ENCODE results near the gene C13orf46.

Gene C13orf46

GRCh38 chr13:113969973-113970611, 3.8 kb downstream of the C13orf46 start:
- DNase-seq, result no peak

DNA sequence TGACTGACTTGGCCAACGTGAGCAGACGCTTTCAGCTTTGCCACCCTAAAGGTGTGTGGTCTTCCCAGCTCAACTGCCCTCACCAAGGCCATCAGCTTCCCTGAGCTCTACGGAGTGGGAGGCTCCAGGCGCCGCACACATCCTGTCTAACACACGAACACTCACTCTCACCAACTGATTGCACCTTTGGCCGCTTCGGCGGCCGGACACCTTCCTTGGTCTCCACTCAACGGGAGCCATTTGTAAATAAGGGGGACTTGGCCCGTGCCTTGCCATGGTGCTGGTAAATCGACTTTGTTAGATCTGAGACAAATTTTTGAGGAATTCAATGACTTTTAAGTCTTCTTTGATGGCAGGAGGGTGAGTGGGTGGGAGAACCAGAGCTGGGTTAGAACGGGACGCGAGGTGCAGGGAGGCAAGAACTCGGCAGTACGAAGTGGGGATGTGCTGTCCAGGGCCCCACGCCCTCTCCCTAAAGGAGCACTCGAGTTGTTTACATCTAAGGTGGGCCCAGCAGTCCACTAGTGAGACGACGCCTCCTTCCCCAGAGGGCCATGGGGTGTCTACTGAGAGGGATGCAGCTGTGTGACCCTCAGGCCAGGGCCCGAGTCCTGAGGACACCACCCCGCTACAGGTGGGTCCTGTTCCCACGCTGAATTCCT, 4.4 kb downstream of the C13orf46 start:
- DNase-seq, result no peak

- DNase-seq, result no peak
Measured at GRCh38 chr13:113968463-113969310, 5.2 kb downstream of the C13orf46 start.

GRCh38 chr13:113967729-113968462, 6.0 kb downstream of the C13orf46 start:
- no peak for DNase-seq

DNA sequence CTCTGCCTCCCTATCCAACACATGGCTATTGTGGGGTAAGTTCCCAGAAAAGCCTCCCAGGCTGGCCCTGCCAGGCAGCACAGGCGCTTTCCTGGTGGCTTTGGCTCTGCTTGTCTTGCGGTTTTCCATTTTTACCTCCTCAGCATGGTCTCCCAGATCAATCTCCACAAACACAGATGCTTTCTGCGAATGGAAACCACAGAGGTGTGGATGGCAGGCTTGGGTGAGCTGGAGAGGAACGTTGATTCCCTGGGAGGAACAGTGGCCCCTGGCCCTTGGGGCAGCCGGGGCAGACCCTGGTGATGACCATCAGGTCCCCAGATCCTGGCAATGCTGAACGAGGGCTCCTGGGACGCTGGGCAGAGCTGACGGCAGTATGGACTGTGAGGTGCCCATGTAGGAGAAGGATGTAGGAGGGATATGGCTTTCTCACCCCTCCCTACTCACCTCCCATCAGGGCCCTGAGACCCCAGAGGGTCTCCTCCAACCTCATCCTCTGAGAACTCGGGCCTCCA, 6.6 kb downstream of the C13orf46 start:
- DNase-seq, result no peak

GRCh38 chr13:113965968-113966884, 7.7 kb downstream of the C13orf46 start:
- no peak for DNase-seq

DNA sequence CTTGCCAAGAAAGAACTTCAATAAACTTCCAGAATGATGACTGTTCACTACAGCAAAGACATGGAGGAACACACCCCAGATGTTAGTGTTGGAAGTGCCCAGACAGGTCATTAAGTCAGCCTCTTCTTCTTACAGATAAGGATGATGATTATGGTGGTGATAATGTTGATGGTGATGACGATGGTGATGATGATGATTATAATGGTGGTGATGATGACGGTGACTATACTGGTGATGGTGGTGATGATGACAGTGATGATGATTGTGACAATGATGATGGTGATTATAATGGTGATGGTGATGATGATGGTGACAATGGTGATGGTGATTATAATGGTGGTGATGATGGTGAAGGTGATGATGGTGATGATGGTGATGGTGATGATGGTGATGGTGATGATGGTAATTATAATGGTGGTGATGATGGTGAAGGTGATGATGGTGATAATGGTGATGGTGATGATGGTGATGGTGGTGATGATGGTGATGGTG, 8.4 kb downstream of the C13orf46 start:
- DNase-seq, result no peak

DNA sequence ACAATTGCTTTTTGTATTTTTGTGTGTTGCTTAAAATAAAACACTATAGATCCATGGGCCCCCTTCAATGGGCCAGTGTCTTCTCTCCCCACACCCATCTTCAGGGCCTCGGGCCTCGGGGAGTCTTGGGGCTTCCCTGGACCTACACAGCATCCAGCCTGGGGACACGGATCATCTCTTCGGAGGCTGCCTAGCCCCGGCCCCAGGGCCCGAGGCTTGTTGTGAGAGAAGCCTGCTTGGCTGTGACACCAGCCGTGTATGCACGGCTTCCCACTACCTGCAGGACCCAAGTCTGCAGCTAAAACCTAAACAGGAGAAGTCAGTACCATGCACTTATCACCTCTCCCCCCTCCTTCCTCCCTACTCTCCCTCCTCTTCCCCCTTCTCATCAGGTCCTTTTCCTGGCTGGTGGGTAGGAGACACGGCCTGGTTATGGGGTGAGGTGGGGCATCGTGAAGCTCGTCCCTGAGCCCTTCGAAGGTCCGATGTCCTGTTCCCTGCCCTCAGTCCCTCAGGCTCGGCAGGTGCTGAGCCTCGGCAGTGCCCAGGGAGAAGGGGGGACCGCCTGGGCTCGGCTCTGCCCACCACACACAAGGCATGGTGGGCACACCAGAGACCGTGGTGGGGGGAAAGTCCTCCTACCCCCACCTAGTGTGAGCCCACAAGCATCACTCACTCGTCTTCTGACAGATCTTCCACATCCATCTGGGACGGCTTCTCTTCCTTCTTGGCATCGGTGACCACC, 9.5 kb downstream of the C13orf46 start:
- no peak for DNase-seq

DNA sequence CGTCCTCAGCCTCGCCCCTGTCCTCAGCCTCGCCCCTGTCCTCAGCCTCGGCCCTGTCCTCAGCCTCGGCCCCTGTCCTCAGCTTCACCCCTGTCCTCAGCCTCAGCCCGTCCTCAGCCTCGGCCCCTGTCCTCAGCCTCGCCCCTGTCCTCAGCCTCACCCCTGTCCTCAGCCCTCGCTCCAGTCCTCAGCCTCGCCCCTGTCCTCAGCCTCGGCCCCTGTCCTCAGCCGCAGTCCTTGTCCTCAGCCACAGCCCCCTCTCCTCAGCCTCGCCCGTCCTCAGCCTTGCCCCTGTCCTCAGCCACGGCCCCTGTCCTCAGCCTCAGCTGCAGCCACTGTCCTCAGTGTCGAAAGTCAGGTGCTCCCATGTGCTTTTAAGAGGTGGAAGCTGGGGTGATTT, 10.5 kb downstream of the C13orf46 start:
- DNase-seq, result no peak

GRCh38 chr13:113962975-113963374, 10.9 kb downstream of the C13orf46 start:
- no peak for DNase-seq

DNA sequence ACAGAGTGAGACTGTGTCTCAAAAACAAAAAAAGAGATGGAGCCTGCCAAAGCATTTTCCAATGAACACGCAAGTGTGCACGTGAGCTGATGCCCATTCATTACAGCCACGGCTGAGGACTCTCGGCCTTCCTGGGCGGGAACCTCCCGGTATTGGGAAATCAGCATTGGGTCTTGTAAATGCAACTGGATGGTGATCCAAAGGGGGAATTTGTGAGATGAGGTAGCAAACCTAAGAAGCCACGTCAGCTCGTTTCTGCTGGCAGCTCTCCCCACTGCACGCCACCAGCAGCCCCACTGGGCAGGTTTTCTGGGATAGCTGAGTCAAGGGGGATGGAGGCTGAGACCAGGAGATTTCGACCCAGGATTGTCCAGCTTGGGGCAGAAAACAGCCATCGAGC, 11.5 kb downstream of the C13orf46 start:
- no peak for DNase-seq

DNA sequence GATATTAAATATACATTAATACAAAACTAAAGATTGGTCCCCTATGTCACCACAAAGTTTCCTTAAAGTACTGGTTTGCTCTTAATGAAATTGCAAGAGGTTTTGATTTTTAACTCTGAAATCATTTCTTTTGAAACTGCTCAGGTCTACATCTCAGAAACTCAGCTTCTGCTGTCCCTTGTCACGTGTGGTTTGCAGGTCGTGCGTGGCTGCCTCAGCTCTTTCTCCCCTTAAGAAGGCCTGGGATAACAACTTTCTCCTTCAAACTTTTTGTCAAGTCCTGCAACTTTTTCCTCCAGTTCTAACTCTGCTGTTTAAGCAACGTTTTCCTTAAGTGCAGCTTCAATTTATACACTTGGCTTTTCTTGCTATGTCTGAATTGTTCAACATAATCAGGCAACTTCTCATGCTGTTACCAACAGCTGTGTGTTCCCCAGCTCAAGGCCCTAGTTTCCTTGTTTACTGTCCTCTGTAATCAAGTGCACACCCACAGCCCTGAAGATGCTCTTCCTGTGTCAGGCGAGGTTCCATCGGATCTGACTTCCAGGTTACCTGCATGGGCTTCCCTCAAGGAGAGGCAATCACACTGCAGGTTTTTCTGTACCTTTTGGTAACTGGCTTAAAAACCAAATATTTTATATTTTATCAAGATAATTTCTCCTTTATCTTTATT, 13.5 kb downstream of the C13orf46 start:
- no peak for DNase-seq

DNA sequence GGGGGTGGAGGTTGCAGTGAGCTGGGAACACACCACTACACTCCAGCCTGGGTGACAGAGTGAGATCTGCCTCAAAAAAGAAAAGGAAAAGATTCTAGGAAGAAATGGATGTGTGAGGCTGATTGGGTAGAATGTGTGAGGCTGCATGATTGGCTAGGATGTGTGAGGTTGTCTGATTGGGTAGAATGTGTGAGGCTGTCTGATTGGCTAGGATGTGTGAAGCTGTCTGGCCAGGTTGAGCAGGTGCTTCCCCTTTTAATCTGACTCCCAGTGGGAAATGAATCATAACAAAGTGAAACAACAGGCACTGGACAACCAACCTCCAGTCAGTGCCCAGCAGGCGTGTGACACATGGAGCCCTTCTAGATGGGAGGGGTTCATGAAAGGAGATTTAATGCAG, 14.7 kb downstream of the C13orf46 start:
- peak; percentile 42 for DNase-seq

DNA sequence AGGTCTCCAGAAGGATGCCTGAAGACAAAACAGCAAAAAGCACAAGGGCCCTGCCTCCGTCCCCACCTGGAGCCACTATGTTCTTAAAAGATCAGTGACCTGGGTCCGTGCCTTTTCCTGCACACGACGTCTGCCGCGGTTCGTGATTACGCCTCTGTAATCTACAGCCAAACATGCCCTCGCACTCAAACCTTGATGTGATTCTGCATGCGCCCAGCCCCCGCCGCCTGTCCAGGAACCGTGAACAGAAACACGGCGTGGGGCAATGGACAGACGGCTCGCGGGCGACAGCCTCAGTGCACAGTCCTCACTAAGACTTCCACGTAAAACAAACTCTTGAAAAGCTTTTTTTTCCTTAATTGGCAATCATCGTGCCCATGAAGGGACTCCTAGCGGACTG, 15.5 kb downstream of the C13orf46 start:
- DNase-seq, result no peak

DNA sequence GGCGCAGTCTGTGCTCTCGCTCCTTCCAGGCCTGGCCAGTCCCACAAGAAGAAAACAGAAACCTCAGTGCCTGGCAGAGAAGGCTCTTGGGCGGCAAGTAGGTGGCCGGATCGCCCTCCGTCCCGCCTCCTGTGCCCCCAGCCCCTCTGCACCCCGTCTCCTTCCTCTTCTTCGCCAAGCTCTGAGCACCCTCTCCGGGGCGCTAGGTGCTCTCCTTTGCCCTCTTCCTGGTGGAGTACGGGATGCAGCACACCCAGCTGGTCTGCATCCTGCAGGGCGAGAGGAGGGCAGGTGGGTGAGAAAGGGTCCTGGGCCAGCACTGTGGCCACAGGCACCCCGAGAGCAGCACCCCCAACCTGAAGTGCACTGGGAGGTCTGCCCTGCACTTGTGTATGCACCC, 17.3 kb downstream of the C13orf46 start:
- no peak for DNase-seq

DNA sequence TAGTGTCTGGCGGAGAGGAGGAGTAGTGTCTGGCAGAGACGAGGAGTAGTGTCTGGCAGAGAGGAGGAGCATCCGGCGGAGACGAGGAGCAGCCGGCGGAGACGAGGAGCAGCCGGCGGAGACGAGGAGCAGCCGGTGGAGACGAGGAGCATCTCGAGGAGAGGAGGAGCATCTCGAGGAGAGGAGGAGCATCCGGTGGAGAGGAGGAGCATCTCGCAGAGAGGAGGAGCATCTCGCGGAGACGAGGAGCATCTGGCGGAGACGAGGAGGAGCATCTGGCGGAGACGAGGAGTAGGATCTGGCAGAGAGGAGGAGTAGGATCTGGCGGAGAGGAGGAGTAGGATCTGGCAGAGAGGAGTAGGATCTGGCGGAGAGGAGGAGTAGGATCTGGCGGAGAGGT, 18.2 kb downstream of the C13orf46 start:
- no peak for DNase-seq

DNA sequence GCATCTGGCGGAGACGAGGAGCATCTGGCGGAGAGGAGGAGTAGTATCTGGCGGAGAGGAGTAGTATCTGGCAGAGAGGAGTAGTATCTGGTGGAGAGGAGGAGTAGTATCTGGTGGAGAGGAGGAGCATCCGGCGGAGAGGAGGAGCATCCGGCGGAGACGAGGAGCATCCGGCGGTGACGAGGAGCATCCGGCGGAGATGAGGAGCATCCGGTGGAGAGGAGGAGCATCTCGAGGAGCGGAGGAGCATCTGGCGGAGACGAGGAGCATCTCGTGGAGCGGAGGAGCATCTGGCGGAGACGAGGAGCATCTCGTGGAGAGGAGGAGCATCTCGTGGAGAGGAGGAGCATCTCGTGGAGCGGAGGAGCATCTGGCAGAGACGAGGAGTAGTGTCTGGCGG, 18.6 kb downstream of the C13orf46 start:
- DNase-seq, result no peak

- no peak for DNase-seq
Measured at GRCh38 chr13:113954046-113954835, 19.6 kb downstream of the C13orf46 start.

GRCh38 chr13:113953561-113953960, 20.3 kb downstream of the C13orf46 start:
- no peak for DNase-seq
